Cortex of kidney (tissue), 1 donor: ENCODE measurements around the gene INO80.
"Not testable (repeated sequence)": the region's sequence is repeated elsewhere in the genome, so short reads cannot be mapped to it uniquely, and the experiment has no call there.

Experiments
- DNase-seq: peaks from one replicate; lab custom pipeline; 2025; lab: John Stamatoyannopoulos, UW

INO80 gene

GRCh38 chr15:40961740-40962139 lies 154.3 kb downstream of the INO80 start:
- DNase-seq = not testable (repeated sequence)

DNA sequence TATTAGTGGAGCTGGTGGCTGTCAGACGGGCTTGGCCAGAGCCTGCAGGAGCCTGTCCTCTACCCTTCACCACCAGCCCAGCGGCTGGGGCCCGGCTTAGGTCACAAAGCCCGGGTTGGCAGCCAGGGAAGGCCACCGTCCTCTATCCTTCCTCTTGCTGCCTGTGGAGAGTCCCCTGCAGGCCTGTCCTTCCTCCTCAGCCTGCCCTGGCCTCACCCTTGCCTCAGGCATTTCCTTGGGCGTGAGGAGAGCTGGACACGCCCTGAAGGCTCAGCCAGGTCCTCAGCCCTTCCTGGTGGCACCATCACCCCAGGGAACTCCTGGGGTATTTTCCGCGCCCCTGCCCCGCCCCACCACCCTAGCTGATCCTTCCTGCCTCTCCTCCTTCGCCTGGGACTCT lies 155.2 kb downstream of the INO80 start:
- DNase-seq = no peak

DNA sequence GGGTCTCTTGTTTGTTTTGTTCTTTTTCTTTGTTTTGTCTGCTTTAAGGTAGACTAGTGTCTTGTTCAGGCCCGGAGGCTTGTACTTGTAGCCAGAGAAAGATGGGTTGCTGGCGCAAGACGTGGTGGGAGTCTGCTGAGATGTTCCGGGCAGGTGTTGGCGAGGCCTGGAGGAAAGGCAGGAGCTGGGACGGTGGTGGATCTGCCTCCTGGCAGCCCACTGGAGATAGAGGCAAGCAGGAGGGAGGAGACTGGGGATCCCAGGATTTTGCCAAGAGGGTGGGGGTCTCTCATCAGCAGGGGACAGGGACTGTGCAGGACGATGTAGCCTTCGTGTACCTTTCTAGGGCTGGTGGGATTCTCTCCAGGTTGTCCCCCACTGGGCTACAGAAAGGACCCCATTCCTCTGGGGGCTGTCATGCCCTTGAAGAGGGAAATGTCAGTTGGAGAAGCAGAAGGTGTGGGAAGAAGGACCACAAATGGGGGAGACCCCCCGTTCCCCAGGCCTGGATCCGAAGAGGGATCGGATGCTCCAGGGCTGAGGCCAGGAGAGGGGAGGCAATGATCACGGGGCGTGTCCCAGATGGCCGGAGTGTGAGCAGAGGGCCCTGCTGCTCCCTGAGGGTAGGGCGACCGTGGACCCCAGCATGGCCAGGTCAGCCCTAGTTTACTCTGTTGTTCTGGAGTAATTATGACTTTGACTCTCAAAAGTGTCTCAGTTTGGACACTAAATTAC lies 155.8 kb downstream of the INO80 start:
- DNase-seq = no peak

GRCh38 chr15:40959331-40960141 lies 156.5 kb downstream of the INO80 start:
- no peak for DNase-seq

DNA sequence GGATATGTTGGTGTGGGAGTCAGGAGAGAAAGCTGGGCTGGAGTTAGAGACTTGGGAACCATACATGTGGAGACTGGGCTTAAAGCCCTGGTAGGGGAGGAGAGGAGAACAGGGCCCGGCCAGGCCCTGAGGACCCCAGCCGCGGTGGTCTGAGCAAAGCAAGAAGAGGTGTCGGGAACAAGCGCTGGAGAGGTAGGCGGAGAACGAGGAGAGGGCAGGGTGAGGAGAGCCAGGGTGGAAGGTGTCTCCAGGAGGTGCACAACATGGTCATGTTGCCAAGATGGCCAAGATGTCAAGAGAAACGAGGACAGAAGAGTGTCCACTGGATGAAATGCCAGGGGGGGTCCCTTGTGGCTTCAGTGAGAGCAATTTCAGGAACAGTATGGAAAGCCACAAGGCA lies 157.4 kb downstream of the INO80 start:
- DNase-seq = no peak

GRCh38 chr15:40958146-40958545 lies 157.9 kb downstream of the INO80 start:
- no peak for DNase-seq

- no peak for DNase-seq
Observed at GRCh38 chr15:40957581-40958051, 158.5 kb downstream of the INO80 start.

DNA sequence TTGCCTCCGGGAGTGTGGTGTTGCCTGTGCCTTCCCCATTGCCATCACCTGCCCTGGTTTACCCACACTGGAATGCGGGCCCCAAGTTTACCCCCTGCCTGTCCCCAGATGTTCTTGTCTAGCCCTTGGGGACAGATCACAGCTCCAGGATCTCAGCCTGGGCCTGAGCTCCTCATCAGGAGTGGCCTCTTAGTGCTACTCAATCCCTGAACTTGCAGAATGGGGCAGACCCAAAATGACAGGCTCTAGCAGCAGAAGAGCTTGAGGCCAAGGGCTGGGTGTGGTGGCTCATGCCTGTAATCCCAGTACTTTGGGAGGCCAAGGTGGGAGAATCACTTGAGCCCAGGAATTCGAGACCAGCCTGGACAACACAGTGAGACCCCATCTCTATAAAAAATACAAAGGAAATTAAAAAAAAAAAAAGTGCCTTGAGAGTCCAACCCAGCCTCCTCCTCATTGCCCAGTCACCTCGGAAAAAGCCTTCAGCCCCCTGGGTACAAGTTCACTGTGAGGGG lies 159.0 kb downstream of the INO80 start:
- DNase-seq = no peak

DNA sequence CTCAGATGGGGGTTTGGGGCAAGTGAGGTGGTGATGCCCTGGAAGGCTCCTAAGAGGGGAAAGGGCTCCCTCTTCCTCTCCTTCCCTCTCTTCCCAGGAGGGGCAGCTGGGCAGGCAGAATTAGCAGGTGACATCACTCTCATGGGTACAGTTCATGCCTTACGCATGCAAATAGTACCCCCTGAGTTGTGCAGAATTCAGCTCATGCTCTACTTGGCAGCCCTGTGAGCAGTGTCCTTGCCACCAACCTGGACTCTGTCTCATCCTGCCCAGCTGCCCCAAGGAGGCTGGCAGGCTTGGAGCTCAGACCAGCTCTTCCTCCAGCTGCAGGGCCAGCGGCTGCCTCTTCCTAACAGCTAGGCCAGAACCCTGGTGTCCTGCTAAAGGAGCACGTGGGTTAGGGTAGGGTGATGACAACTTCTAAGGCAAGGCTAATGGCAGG lies 159.5 kb downstream of the INO80 start:
- no peak for DNase-seq

GRCh38 chr15:40955930-40956540 lies 160.0 kb downstream of the INO80 start:
- no peak for DNase-seq

DNA sequence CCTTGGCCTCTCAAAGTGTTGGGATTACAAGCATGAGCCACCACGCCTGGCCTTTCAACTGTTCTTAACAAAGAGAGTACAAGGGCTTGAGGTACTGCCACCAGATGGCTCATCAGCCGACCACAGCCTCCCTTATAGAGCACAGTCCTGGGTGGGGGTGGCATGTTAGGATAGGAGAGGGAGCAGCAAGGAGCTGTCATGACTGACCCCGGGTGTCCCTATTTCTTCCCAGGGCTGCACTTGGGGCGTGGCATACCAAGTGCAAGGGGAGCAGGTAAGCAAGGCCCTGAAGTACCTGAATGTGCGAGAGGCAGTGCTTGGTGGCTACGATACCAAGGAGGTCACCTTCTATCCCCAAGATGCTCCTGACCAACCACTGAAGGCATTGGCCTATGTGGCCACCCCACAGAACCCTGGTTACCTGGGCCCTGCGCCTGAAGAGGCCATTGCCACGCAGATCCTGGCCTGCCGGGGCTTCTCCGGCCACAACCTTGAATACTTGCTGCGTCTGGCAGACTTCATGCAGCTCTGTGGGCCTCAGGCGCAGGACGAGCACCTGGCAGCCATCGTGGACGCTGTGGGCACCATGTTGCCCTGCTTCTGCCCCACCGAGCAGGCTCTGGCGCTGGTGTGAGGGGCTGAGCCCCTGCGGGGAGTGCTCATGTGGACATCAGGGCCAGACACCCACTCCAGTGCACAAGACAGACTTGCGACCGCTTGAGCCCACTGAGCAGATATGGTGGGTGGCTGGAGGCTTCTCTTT lies 160.8 kb downstream of the INO80 start:
- no peak for DNase-seq

- DNase-seq = not testable (repeated sequence)
Observed at GRCh38 chr15:40954158-40954848, 161.8 kb downstream of the INO80 start.

DNA sequence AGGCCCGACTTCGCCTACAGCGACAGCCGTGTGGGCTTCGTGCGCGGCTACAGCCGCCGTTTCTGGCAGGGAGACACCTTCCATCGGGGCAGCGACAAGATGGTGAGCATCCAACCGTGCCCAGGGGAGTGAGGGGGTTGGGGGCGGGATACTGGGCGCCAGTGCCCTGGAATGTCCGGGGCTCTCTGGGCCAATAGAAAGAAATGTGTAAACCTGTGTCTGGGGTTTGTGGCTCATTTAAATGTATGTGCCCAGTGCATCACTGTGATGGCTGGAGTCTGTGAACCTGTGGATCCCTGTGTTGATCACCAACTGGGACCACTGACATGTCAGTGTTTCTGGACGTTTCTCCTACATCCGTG lies 162.4 kb downstream of the INO80 start:
- DNase-seq = no peak

DNA sequence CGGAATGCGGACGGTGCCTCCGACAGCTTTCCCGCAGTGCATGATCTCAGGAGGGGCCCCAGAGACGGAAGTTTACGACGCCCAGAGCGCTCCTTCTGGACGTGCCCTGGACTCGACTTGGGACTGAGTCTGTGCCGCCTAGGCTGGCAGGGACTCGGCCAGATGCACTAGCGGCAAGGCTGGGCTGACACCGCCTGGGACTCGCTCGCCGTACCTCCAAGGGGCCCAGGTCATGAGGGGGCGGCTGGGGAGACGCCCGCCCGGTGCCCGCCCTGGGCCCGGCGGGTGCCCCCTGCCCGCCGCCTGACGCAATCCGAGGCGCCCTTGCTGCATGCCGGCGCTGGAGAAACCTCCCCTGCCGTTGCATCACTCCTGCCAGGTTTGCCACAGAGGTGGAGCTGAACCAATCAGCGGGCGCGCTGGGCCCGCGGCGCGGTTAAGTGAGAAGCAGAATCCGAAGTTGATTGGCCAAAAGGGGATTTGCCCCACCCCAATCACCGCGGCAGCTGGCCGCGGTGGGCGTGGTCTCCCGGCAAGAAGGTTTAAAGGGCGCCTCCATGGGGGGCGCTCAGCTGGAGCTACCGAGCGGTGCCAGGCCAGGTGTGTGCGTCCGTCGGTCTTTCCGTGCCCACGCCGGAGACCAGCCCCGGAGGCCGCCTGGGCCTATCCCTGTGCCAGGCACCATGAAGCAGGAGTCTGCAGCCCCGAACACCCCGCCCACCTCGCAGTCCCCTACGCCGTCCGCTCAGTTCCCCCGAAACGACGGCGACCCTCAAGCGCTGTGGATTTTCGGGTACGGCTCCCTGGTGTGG lies 163.0 kb downstream of the INO80 start, which contains the start of gene CHAC1:
Gene CHAC1, plus strand, starts transcription at position 571 of the 812 bp plus-strand sequence. Its CDS starts 113 bp downstream, at position 684.
- DNase-seq = no peak

GRCh38 chr15:40952301-40952900 lies 163.7 kb downstream of the INO80 start:
- no peak for DNase-seq

GRCh38 chr15:40951764-40952163 lies 164.3 kb downstream of the INO80 start:
- no peak for DNase-seq

DNA sequence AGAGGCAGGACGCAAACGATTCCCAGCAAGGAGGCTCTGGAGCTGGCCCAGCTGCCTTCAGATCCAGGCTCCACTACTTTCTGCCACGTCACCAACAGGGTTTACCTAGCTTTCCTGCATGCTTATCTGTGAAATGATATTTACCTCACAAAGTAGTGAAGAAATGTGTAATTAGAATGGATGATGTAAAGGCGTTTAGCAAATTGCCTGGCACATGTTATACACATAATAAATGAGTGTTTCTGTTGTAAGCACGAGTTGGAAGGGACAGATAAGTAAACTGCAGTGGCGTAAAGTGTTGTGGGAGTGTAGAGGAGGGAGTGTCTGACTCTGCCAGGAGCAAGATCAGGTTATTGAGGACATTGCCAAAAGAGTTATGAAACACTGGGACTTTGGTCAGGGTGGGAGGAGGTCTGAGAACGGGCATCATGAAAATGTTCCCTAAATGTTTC lies 166.3 kb downstream of the INO80 start:
- DNase-seq = no peak

- DNase-seq = no peak
Observed at GRCh38 chr15:40948706-40949473, 167.2 kb downstream of the INO80 start.
